Lung (tissue), 12 donors: Measurements from ENCODE around the gene PLA2G6. TPM values are rescaled to one million over a fixed set of nuclear protein-coding genes. Genes with fewer than 3 reads are reported as not detected.
"Not testable (repeated sequence)": the region's sequence is repeated elsewhere in the genome, so short reads cannot be mapped to it uniquely, and the experiment has no call there.

Source experiments
- ATAC-seq: fragments of 200-7000 bp; cut with Tn5 transposase; one replicate; pipeline ENCODE4 v1.9.1; 2020; ENCODE audit warnings: moderate number of reproducible peaks; ENCODE audit not compliant: insufficient read depth, low FRiP score
- DNase-seq, 3 donors: peaks; one replicate each; pipeline ENCODE4 v3.0.0-alpha.2; 2013 to 2017
- H3K27ac ChIP-seq, 2 donors: one replicate each; pipeline ENCODE4 v1.5.1; 2013; ENCODE audit warnings: mild to moderate bottlenecking in 2 of 2, moderate library complexity in 2 of 2, control low read depth in 1 of 2, inconsistent platforms in 1 of 2, low read depth in 1 of 2, low read length in 1 of 2
- H3K27me3 ChIP-seq, 3 donors: one replicate each; pipeline ENCODE4 v1.5.1; 2013; ENCODE audit warnings: low read length in 2 of 3; ENCODE audit not compliant: control insufficient read depth in 3 of 3, insufficient read depth in 3 of 3
- H3K36me3 ChIP-seq, 4 donors: one replicate each; pipeline ENCODE4 v1.5.1; 2013; ENCODE audit warnings: low read length in 4 of 4, mild to moderate bottlenecking in 1 of 4, moderate library complexity in 1 of 4; ENCODE audit not compliant: control insufficient read depth in 4 of 4, insufficient read depth in 4 of 4
- H3K4me1 ChIP-seq, 5 donors: one replicate each; pipeline ENCODE4 v1.5.1; 2013; ENCODE audit warnings: low read length in 5 of 5, mild to moderate bottlenecking in 2 of 5, moderate library complexity in 1 of 5; ENCODE audit not compliant: control insufficient read depth in 5 of 5, insufficient read depth in 5 of 5
- H3K4me3 ChIP-seq: one replicate; pipeline ENCODE4 v1.5.1; 2013; ENCODE audit warnings: mild to moderate bottlenecking, control low read depth, moderate library complexity
- H3K9ac ChIP-seq, 2 donors: one replicate each; pipeline ENCODE4 v1.5.1; 2013; ENCODE audit warnings: low read length in 2 of 2, control low read depth in 1 of 2; ENCODE audit not compliant: insufficient read depth in 1 of 2
- H3K9me3 ChIP-seq, 4 donors: one replicate each; pipeline ENCODE4 v1.5.1; 2013; ENCODE audit warnings: low read length in 3 of 4, mild to moderate bottlenecking in 1 of 4, moderate library complexity in 1 of 4; ENCODE audit not compliant: control insufficient read depth in 4 of 4, insufficient read depth in 3 of 4
- CTCF ChIP-seq: IDR thresholded peaks from 2 replicates; pipeline ENCODE4 v1.5.1; 2012; ENCODE audit warnings: mild to moderate bottlenecking; ENCODE audit errors: control extremely low read depth, extremely low read depth
- WGBS, 2 donors: extraction: QIAGEN DNeasy Blood & Tissue Kit; methylation state at CpG; one replicate each; pipeline ENCODE4 v1.1.7; 2013; 5-methylcytosine and 5-hydroxymethylcytosine counted together
- polyA plus RNA-seq, 2 donors: library from polyadenylated mRNA; stranded (reverse); fragments of 200-250 nt; gene quantifications; one replicate each; pipeline ENCODE4 v1.2.1, GENCODE V29; 2013
- total RNA-seq, 2 donors: library from RNA; depleted of rRNA in 1 of 2; stranded (reverse); fragments of >200 nt in 1 of 2; gene quantifications; one replicate each; pipeline ENCODE4 v1.2.1, GENCODE V29; 2014 to 2021
- donor health status: control.
- donor health status: control.
- donor health status: Bipolar disorder and iron deficiency.
- donor health status: healthy.
- donor health status: DM: yes; HTN: yes; CAD: no.

Gene PLA2G6
- total and polyA plus RNA-seq, 4 donors, result 11.9 to 73.5 (median 37.3) TPM

GRCh38 chr22:38163844-38164550 is 17.6 kb downstream of the PLA2G6 start:
- H3K9me3 ChIP-seq, result no peaks in the 10 kb centered on the region
- DNase-seq (no peak), ATAC-seq (no peak)
- H3K27me3 ChIP-seq, result no peaks in the 10 kb centered on the region
- no peak for TF ChIP-seq CTCF
- WGBS, 2 donors, result 82 to 88% methylated on average over 13 of the region's 13 CpGs
- peaks cover 0 to 9% (median 0%) of the 10 kb centered on the region in 4 donors for H3K36me3 ChIP-seq
- H3K4me3 ChIP-seq, result no peak overlapping the region
- H3K9ac ChIP-seq, result no peak overlapping the region
- H3K4me1 ChIP-seq, result peaks cover 0 to 10% (median 4%) of the 10 kb centered on the region in 5 donors
- H3K27ac ChIP-seq, result no peak overlapping the region

GRCh38 chr22:38162881-38163843 is 18.5 kb downstream of the PLA2G6 start:
- Histone ChIP-seq H3K4me3 (no peak overlapping the region), H3K27me3 (no peaks in the 10 kb centered on the region), H3K36me3 (peaks cover 0 to 9% (median 0%) of the 10 kb centered on the region in 4 donors), H3K27ac (no peak overlapping the region), H3K4me1 (peaks cover 0 to 9% (median 4%) of the 10 kb centered on the region in 5 donors), H3K9ac (no peak overlapping the region), H3K9me3 (no peaks in the 10 kb centered on the region)
- WGBS, 2 donors, result 82 to 83% methylated on average over 13 to 14 of the region's 14 CpGs
- no peak for TF ChIP-seq CTCF
- DNase-seq, result no peak
- ATAC-seq, result no peak

- Histone ChIP-seq H3K9ac (no peak overlapping the region), H3K27me3 (no peaks in the 10 kb centered on the region), H3K27ac (no peak overlapping the region), H3K4me1 (peaks cover 0 to 2% (median 0%) of the 10 kb centered on the region in 5 donors), H3K9me3 (no peaks in the 10 kb centered on the region), H3K4me3 (no peak overlapping the region), H3K36me3 (no peaks in the 10 kb centered on the region)
- TF ChIP-seq CTCF, result no peak
- ATAC-seq (no peak), DNase-seq (no peak)
- WGBS, 2 donors, result 92 to 98% methylated on average over 1 of the region's 1 CpG
Measured at GRCh38 chr22:38155703-38156102, 25.9 kb downstream of the PLA2G6 start.

- not testable (repeated sequence) for DNase-seq, H3K27me3 ChIP-seq, H3K9me3 ChIP-seq, H3K9ac ChIP-seq, ATAC-seq, H3K4me3 ChIP-seq, H3K36me3 ChIP-seq, H3K4me1 ChIP-seq, H3K27ac ChIP-seq
- WGBS, 2 donors, result 83 to 90% methylated on average over 1 of the region's 1 CpG
Measured at GRCh38 chr22:38154563-38154915, 27.1 kb downstream of the PLA2G6 start.
